ENCODE data around the gene COX5B. TPM values are rescaled to one million over a fixed set of nuclear protein-coding genes. Genes with fewer than 3 reads are reported as not detected.

Gene COX5B
- total and polyA plus RNA-seq, 3 experiments from 2014 or later = 197 to 334 (median 205) TPM

Other genes starting within 250 kb of the COX5B start
- gene ANKRD36B, start 56.2 kb upstream of the COX5B start, total RNA-seq = 10 to 100 TPM; 20.1 to 24.0 TPM
- 21.7 TPM for gene ANKRD36B, start 56.2 kb upstream of the COX5B start, polyA plus RNA-seq
- gene ACTR1B, start 18.0 kb downstream of the COX5B start, total RNA-seq = 10 to 100 TPM; 76.6 to 80.6 TPM
- gene ACTR1B, start 18.0 kb downstream of the COX5B start, polyA plus RNA-seq = 16.5 TPM
- 1 to 10 TPM; 4.6 to 6.5 TPM for gene C2orf92, start 23.7 kb downstream of the COX5B start, total RNA-seq
- gene C2orf92, start 23.7 kb downstream of the COX5B start, polyA plus RNA-seq = not detected
- 100 to 1,000 TPM; 180 to 197 TPM for gene ZAP70, start 67.5 kb downstream of the COX5B start, total RNA-seq
- 184 TPM for gene ZAP70, start 67.5 kb downstream of the COX5B start, polyA plus RNA-seq